KMS-11 (cell line): ENCODE data around the gene ZNF793.
A peak's percentile ranks its signal among the peaks of the same experiment; 100 is the strongest.

Experiments used
- H2AFZ ChIP-seq: fragments of 200-600 bp; sonication (generic); 2 replicates; pipeline ENCODE4 v1.6.1; 2016; ENCODE audit warnings: antibody characterized with exemption, mixed run types, low read depth
- H3K27ac ChIP-seq: fragments of 200-600 bp; sonication (generic); 2 replicates; pipeline ENCODE4 v1.6.1; 2016; ENCODE audit warnings: mild to moderate bottlenecking, mixed run types
- H3K27me3 ChIP-seq: fragments of 200-600 bp; sonication (generic); 2 replicates; pipeline ENCODE4 v1.6.1; 2017; ENCODE audit warnings: mild to moderate bottlenecking, low read depth, mixed run types, moderate library complexity; ENCODE audit not compliant: insufficient read depth
- H3K36me3 ChIP-seq: fragments of 200-600 bp; sonication (generic); 2 replicates; pipeline ENCODE4 v1.6.1; 2017; ENCODE audit warnings: mild to moderate bottlenecking, mixed run types; ENCODE audit not compliant: insufficient read depth
- H3K4me1 ChIP-seq: fragments of 200-600 bp; sonication (generic); 2 replicates; pipeline ENCODE4 v1.6.1; 2016; ENCODE audit warnings: mild to moderate bottlenecking, low read depth, mixed run types; ENCODE audit not compliant: poor library complexity, severe bottlenecking
- H3K4me2 ChIP-seq: fragments of 200-600 bp; sonication (generic); 2 replicates; pipeline ENCODE4 v1.7.0; 2016; ENCODE audit warnings: mild to moderate bottlenecking, mixed run types
- H3K4me3 ChIP-seq: fragments of 200-600 bp; sonication (generic); IDR thresholded peaks from 2 replicates; pipeline ENCODE4 v1.6.1; 2017; ENCODE audit warnings: low read depth, low read length, mixed read lengths; ENCODE audit not compliant: insufficient read depth
- H3K79me2 ChIP-seq: fragments of 200-600 bp; sonication (generic); 2 replicates; pipeline ENCODE4 v1.6.1; 2016; ENCODE audit warnings: low read depth, mixed run types; ENCODE audit not compliant: insufficient read depth
- H3K9ac ChIP-seq: fragments of 200-600 bp; sonication (generic); 2 replicates; pipeline ENCODE4 v1.6.1; 2016; ENCODE audit warnings: mild to moderate bottlenecking, mixed run types
- H4K20me1 ChIP-seq: fragments of 200-600 bp; sonication (generic); 2 replicates; pipeline ENCODE4 v1.6.1; 2016; ENCODE audit warnings: mild to moderate bottlenecking, mixed run types; ENCODE audit not compliant: insufficient read depth
- TF ChIP-seq, protein P1 (sequence below): fragments of 200-600 bp; sonication (generic); conservative IDR thresholded peaks from 2 replicates; pipeline ENCODE4 v1.6.1; 2017; ENCODE audit warnings: low read depth, mild to moderate bottlenecking, antibody characterized with exemption, low read length, moderate library complexity, mixed read lengths

Gene ZNF793

DNA sequence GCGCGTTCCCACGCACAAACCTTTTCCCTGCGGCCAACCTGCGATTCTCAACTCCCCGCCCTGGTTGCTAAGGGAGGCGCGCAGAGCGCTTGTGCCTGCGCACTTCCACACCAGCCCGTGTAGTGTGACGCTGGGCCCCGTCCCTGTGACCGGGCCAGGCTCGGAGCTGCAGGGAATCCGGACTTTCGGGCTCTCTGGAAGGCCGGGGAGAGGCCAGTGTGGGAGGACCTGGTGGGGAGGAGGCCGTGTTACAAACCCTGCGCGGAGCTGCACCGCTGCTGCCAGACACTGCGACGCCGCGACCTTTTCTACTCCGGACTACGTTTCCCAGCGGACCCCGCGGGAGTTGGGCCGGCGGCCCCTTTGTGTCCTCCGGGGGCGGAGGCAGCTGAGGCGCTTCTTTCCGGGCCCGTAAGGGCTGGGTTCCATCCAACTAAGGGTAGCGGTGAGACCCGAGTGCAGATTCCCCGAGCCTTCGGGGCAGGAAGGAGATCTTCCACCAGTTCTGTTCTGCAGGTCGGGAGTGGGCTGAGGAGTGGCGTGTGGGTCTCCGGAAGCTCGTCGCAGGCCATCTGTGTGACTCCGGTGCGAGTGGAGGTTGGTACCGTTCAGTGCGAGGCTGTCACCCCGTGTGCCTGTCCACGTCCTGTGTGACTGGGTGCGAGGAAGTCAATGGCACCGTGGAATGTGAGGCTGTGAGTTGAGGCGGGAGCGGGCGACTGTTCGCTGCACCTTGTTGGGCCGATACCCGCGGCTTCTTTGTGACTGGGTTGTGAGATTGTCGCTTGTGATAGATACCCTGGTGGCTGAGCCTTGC, 37.6 kb upstream of the ZNF793 start, which contains the start of gene ZNF570:
TSS of gene ZNF570 (plus strand) at position 396 of the 817 bp plus-strand sequence. CDS start 999 bp downstream, outside the sequence.
- H3K4me1 ChIP-seq: no peaks in the 10 kb centered on the region
- H3K27ac ChIP-seq: no peak within 1 kb of the TSS
- TF ChIP-seq, protein P1, sequence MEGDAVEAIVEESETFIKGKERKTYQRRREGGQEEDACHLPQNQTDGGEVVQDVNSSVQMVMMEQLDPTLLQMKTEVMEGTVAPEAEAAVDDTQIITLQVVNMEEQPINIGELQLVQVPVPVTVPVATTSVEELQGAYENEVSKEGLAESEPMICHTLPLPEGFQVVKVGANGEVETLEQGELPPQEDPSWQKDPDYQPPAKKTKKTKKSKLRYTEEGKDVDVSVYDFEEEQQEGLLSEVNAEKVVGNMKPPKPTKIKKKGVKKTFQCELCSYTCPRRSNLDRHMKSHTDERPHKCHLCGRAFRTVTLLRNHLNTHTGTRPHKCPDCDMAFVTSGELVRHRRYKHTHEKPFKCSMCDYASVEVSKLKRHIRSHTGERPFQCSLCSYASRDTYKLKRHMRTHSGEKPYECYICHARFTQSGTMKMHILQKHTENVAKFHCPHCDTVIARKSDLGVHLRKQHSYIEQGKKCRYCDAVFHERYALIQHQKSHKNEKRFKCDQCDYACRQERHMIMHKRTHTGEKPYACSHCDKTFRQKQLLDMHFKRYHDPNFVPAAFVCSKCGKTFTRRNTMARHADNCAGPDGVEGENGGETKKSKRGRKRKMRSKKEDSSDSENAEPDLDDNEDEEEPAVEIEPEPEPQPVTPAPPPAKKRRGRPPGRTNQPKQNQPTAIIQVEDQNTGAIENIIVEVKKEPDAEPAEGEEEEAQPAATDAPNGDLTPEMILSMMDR: no peak
- no peaks in the 10 kb centered on the region for H3K27me3 ChIP-seq
- no peaks in the 10 kb centered on the region for H4K20me1 ChIP-seq
- H2AFZ ChIP-seq: peak within 1 kb of the TSS; percentile 38; the same call in 1 of the 2 replicates
- no peak within 1 kb of the TSS; the same call in 1 of the 2 replicates for H3K4me2 ChIP-seq
- H3K9ac ChIP-seq: no peak within 1 kb of the TSS
- H3K4me3 ChIP-seq: no peak within 1 kb of the TSS
- no peaks in the 10 kb centered on the region for H3K36me3 ChIP-seq
- H3K79me2 ChIP-seq: no peaks in the 10 kb centered on the region

DNA sequence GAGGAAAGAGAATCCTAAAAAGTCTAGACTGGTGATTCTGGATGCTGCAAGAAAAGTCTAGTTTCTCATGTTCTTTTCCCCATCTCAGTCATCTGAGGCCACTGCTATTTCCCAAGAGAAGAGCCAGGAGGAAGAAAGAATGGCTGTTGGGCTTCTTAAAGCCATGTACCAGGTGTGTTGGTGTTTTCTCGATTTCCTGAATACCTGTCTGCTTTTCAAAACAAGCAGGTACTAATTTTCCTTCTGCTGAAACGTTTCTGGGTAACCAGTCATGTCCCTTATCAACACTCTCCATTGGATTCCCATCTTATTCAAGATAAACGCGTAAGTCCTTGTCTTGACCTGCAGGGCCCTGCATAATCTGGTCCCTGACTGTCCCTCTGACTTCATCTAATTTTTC, 36.5 kb upstream of the ZNF793 start:
- no peak overlapping the region for H3K4me2 ChIP-seq
- H3K4me3 ChIP-seq: no peak overlapping the region
- H3K79me2 ChIP-seq: no peaks in the 10 kb centered on the region
- H3K4me1 ChIP-seq: no peaks in the 10 kb centered on the region
- H2AFZ ChIP-seq: no peak overlapping the region
- H3K27ac ChIP-seq: no peak overlapping the region
- no peaks in the 10 kb centered on the region for H3K27me3 ChIP-seq
- TF ChIP-seq, protein P1: no peak
- no peaks in the 10 kb centered on the region for H4K20me1 ChIP-seq
- H3K36me3 ChIP-seq: no peaks in the 10 kb centered on the region
- H3K9ac ChIP-seq: no peak overlapping the region

DNA sequence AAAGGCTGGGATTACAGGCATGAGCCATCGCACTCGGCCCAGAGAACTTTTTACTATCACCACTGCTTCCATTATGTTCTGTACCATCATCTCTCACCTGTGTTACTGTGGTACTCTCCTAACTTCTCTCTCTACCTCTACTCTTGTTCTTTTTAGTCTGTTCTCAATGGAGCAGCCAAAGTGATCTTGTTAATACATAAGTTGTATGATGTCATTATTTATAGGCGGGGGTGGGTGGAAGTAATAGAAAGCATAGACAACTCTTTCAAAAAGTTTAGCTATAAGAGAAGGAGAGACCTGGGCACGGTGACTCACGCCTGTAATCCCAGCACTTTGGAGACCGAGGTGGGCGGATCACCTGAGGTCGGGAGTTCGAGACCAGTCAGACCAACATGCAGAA, 34.6 kb upstream of the ZNF793 start:
- Histone ChIP-seq H3K9ac (no peak overlapping the region), H3K27ac (no peak overlapping the region), H3K79me2 (no peaks in the 10 kb centered on the region), H4K20me1 (no peaks in the 10 kb centered on the region), H3K4me1 (no peaks in the 10 kb centered on the region), H2AFZ (no peak overlapping the region), H3K36me3 (no peaks in the 10 kb centered on the region), H3K4me3 (no peak overlapping the region), H3K27me3 (no peaks in the 10 kb centered on the region), H3K4me2 (no peak overlapping the region)
- TF ChIP-seq, protein P1: no peak

GRCh38 chr19:37484406-37485168, 22.2 kb upstream of the ZNF793 start:
- no peak overlapping the region for H3K27ac ChIP-seq
- no peak overlapping the region for H2AFZ ChIP-seq
- H3K4me2 ChIP-seq: no peak overlapping the region
- TF ChIP-seq, protein P1: no peak
- H3K4me1 ChIP-seq: no peaks in the 10 kb centered on the region
- H4K20me1 ChIP-seq: no peaks in the 10 kb centered on the region
- H3K9ac ChIP-seq: no peak overlapping the region
- no peaks in the 10 kb centered on the region for H3K36me3 ChIP-seq
- no peaks in the 10 kb centered on the region for H3K27me3 ChIP-seq
- no peak overlapping the region for H3K4me3 ChIP-seq
- H3K79me2 ChIP-seq: no peaks in the 10 kb centered on the region
